ENCODE data around the gene FSTL5.

Gene FSTL5

GRCh38 chr4:161486461-161486860 lies 677.3 kb downstream of the FSTL5 start:
- Histone ChIP-seq H3K4me1 (ENCODE audit: control insufficient read depth, insufficient read depth, low read length) (no peaks in the 10 kb centered on the region), H3K9me3 (ENCODE audit: control insufficient read depth, insufficient read depth, low read length) (no peaks in the 10 kb centered on the region), H3K27me3 (ENCODE audit: control insufficient read depth, insufficient read depth, low read length) (no peaks in the 10 kb centered on the region), H3K36me3 (ENCODE audit: control insufficient read depth, insufficient read depth, low read length) (no peaks in the 10 kb centered on the region), H3K4me3 (ENCODE audit: low read length) (no peak overlapping the region), H3K27ac (ENCODE audit: low read length) (no peak overlapping the region)
- no peak for DNase-seq (ENCODE audit: low read depth, low spot score)
- no CpG with 5 or more reads among the region's 1 CpG for WGBS (ENCODE audit: insufficient coverage, insufficient read length)

- Histone ChIP-seq H3K36me3 (ENCODE audit: control insufficient read depth, insufficient read depth, low read length) (no peaks in the 10 kb centered on the region), H3K4me3 (ENCODE audit: low read length) (no peak overlapping the region), H3K27ac (ENCODE audit: low read length) (no peak overlapping the region), H3K9me3 (ENCODE audit: control insufficient read depth, insufficient read depth, low read length) (no peaks in the 10 kb centered on the region), H3K27me3 (ENCODE audit: control insufficient read depth, insufficient read depth, low read length) (no peaks in the 10 kb centered on the region), H3K4me1 (ENCODE audit: control insufficient read depth, insufficient read depth, low read length) (no peaks in the 10 kb centered on the region)
- no peak for DNase-seq (ENCODE audit: low read depth, low spot score)
- no CpG with 5 or more reads among the region's 4 CpGs for WGBS (ENCODE audit: insufficient coverage, insufficient read length)
Measured at GRCh38 chr4:161466316-161466715, 697.5 kb downstream of the FSTL5 start.

DNA sequence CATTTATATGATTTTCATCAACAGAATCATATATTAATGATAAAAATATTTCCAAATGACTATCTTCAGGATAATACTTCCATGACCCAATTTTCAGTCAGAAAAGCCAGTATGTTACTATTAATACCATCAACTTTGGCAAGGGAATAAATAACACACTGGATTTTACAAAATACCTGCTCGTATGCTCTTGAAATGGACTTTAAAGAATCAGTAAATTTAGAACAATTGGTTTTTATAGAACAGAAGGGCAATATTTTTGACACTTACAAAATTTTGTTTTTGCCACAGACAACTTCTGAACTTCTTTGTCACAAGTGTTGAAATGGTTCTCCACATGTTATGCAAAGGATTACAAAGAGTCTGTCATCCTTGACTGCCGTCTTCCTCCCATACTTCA lies 700.4 kb downstream of the FSTL5 start:
- Histone ChIP-seq H3K9me3 (ENCODE audit: control insufficient read depth, insufficient read depth, low read length) (no peaks in the 10 kb centered on the region), H3K4me1 (ENCODE audit: control insufficient read depth, insufficient read depth, low read length) (no peaks in the 10 kb centered on the region), H3K27me3 (ENCODE audit: control insufficient read depth, insufficient read depth, low read length) (no peaks in the 10 kb centered on the region), H3K36me3 (ENCODE audit: control insufficient read depth, insufficient read depth, low read length) (no peaks in the 10 kb centered on the region), H3K4me3 (ENCODE audit: low read length) (no peak overlapping the region), H3K27ac (ENCODE audit: low read length) (no peak overlapping the region)
- WGBS (ENCODE audit: insufficient coverage, insufficient read length) = no CpG with 5 or more reads among the region's 2 CpGs
- DNase-seq (ENCODE audit: low read depth, low spot score) = no peak

- no CpG with 5 or more reads among the region's 3 CpGs for WGBS (ENCODE audit: insufficient coverage, insufficient read length)
Measured at GRCh38 chr4:161457906-161458305, 705.9 kb downstream of the FSTL5 start.

DNA sequence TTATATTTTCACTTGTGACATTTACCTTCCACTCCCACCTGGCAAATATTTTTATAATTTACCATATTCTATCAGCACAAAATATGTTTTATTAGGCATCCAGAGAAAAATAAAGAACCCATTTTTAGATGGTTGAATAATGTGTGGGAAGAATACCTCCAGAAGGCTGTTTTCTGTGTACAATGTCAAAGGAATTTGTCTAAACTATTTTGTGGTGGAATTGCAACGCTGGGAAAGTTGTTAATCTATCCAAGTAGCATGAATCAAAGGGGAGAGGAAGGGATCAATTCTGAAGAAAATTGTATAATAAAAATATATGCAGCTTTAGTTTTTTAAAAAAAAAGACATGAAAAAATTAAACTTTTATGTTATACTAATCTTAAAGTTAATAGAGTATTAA lies 706.5 kb downstream of the FSTL5 start:
- no peaks in the 10 kb centered on the region for H3K36me3 ChIP-seq (ENCODE audit: control insufficient read depth, insufficient read depth, low read length)
- 0 out of 2 replicates have a peak, but pooled peaks cover 2% of the 10 kb centered on the region for H3K4me1 ChIP-seq (ENCODE audit: control insufficient read depth, insufficient read depth, low read length)
- WGBS (ENCODE audit: insufficient coverage, insufficient read length) = no CpG with 5 or more reads among the region's 1 CpG
- H3K4me3 ChIP-seq (ENCODE audit: low read length) = no peak overlapping the region
- no peaks in the 10 kb centered on the region for H3K9me3 ChIP-seq (ENCODE audit: control insufficient read depth, insufficient read depth, low read length)
- no peaks in the 10 kb centered on the region for H3K27me3 ChIP-seq (ENCODE audit: control insufficient read depth, insufficient read depth, low read length)
- H3K27ac ChIP-seq (ENCODE audit: low read length) = no peak overlapping the region
- no peak for DNase-seq (ENCODE audit: low read depth, low spot score)

More at GRCh38 chr4:161457906-161458305, 705.9 kb downstream of the FSTL5 start:
- H3K27ac ChIP-seq (ENCODE audit: low read length) = no peak overlapping the region
- H3K9me3 ChIP-seq (ENCODE audit: control insufficient read depth, insufficient read depth, low read length) = no peaks in the 10 kb centered on the region
- no peak overlapping the region for H3K4me3 ChIP-seq (ENCODE audit: low read length)
- H3K36me3 ChIP-seq (ENCODE audit: control insufficient read depth, insufficient read depth, low read length) = no peaks in the 10 kb centered on the region
- DNase-seq (ENCODE audit: low read depth, low spot score) = no peak
- no peaks in the 10 kb centered on the region for H3K27me3 ChIP-seq (ENCODE audit: control insufficient read depth, insufficient read depth, low read length)
- H3K4me1 ChIP-seq (ENCODE audit: control insufficient read depth, insufficient read depth, low read length) = 0 out of 2 replicates have a peak, but pooled peaks cover 2% of the 10 kb centered on the region

DNA sequence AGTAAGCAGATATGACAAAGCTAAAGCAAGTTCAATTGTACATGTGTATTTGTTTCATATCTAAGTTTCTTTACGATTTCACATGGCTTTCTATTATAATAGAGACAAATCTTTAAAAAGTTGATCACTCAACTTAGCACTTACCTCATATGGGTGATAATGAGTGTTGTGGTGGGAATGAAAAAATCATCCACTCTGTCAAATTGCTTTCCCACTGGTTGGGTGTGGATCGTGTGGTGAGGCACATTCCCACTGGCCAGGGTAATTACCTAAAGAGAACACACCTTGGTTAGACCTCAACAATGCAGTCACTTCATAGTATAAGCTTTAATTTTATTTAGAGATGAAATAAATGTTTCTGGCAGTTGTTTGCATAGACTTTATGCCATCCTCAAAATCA lies 708.9 kb downstream of the FSTL5 start:
- no peak for DNase-seq (ENCODE audit: low read depth, low spot score)
- Histone ChIP-seq H3K4me1 (ENCODE audit: control insufficient read depth, insufficient read depth, low read length) (0 out of 2 replicates have a peak, but pooled peaks cover 2% of the 10 kb centered on the region), H3K27ac (ENCODE audit: low read length) (no peak overlapping the region), H3K9me3 (ENCODE audit: control insufficient read depth, insufficient read depth, low read length) (no peaks in the 10 kb centered on the region), H3K27me3 (ENCODE audit: control insufficient read depth, insufficient read depth, low read length) (no peaks in the 10 kb centered on the region), H3K36me3 (ENCODE audit: control insufficient read depth, insufficient read depth, low read length) (no peaks in the 10 kb centered on the region), H3K4me3 (ENCODE audit: low read length) (no peak overlapping the region)
- no CpG with 5 or more reads among the region's 2 CpGs for WGBS (ENCODE audit: insufficient coverage, insufficient read length)

DNA sequence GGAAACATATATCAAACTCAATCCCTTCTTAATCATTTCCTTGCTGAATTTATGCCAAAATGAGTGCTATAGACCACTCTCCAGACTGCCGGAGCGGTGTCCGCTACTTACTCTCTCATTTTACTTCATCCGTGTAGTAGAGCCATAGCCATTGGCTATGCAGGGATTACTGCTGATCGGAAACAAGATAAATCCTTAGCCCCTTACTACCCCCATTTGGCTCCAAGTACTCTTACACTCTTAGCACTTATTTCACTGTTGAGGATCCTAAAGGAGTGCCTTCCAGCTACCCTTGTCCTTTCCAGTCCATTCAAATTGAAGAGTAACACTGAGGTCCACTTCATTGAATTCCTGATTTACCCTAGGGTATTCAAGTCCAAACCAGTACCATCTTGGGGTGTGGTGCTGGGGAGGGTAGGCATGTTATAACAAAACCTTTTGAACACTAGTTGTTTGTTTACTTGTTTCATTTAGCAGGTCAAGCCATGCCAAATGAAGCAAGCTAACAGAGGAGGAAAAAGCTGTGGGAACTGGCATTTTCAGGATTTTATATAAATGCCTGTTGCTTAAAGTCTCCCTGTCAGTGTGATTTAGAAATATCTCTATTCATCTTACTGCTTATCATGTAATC lies 715.1 kb downstream of the FSTL5 start:
- WGBS (ENCODE audit: insufficient coverage, insufficient read length) = no CpG with 5 or more reads among the region's 5 CpGs

GRCh38 chr4:161444626-161445025 lies 719.2 kb downstream of the FSTL5 start:
- no CpG with 5 or more reads among the region's 1 CpG for WGBS (ENCODE audit: insufficient coverage, insufficient read length)
- Histone ChIP-seq H3K4me3 (ENCODE audit: low read length) (no peak overlapping the region), H3K9me3 (ENCODE audit: control insufficient read depth, insufficient read depth, low read length) (no peaks in the 10 kb centered on the region), H3K27ac (ENCODE audit: low read length) (no peak overlapping the region), H3K36me3 (ENCODE audit: control insufficient read depth, insufficient read depth, low read length) (no peaks in the 10 kb centered on the region), H3K4me1 (ENCODE audit: control insufficient read depth, insufficient read depth, low read length) (no peaks in the 10 kb centered on the region), H3K27me3 (ENCODE audit: control insufficient read depth, insufficient read depth, low read length) (no peaks in the 10 kb centered on the region)
- DNase-seq (ENCODE audit: low read depth, low spot score) = no peak

More for the DNA sequence above, 715.1 kb downstream of the FSTL5 start:
- H3K27me3 ChIP-seq (ENCODE audit: control insufficient read depth, insufficient read depth, low read length) = no peaks in the 10 kb centered on the region
- no peaks in the 10 kb centered on the region for H3K36me3 ChIP-seq (ENCODE audit: control insufficient read depth, insufficient read depth, low read length)
- no peak for DNase-seq (ENCODE audit: low read depth, low spot score)
- H3K27ac ChIP-seq (ENCODE audit: low read length) = no peak overlapping the region
- H3K4me3 ChIP-seq (ENCODE audit: low read length) = no peak overlapping the region
- H3K9me3 ChIP-seq (ENCODE audit: control insufficient read depth, insufficient read depth, low read length) = no peaks in the 10 kb centered on the region
- no peaks in the 10 kb centered on the region for H3K4me1 ChIP-seq (ENCODE audit: control insufficient read depth, insufficient read depth, low read length)

DNA sequence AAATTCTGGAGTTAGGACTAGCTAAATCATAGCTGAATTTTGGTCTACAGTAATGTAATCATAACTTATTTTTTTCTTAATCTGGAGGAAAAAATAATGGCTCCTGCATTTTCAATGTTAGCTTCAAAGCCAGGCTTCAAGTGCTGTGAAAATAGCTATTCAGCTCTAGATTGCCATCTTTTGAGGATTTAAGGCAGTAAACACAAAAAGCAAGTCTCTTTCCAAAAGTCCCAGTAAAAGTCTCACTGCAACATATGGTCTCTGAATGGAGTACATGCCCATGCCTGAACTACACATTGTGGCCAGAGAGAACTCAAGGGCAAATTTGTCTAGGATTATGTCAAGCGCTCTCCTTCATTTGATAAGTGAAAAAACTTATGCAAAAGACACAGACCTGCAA lies 720.9 kb downstream of the FSTL5 start:
- Histone ChIP-seq H3K27me3 (ENCODE audit: control insufficient read depth, insufficient read depth, low read length) (no peaks in the 10 kb centered on the region), H3K27ac (ENCODE audit: low read length) (no peak overlapping the region), H3K4me3 (ENCODE audit: low read length) (no peak overlapping the region), H3K9me3 (ENCODE audit: control insufficient read depth, insufficient read depth, low read length) (no peaks in the 10 kb centered on the region), H3K36me3 (ENCODE audit: control insufficient read depth, insufficient read depth, low read length) (no peaks in the 10 kb centered on the region), H3K4me1 (ENCODE audit: control insufficient read depth, insufficient read depth, low read length) (no peaks in the 10 kb centered on the region)
- no peak for DNase-seq (ENCODE audit: low read depth, low spot score)
- WGBS (ENCODE audit: insufficient coverage, insufficient read length) = no CpG with 5 or more reads among the region's 1 CpG

DNA sequence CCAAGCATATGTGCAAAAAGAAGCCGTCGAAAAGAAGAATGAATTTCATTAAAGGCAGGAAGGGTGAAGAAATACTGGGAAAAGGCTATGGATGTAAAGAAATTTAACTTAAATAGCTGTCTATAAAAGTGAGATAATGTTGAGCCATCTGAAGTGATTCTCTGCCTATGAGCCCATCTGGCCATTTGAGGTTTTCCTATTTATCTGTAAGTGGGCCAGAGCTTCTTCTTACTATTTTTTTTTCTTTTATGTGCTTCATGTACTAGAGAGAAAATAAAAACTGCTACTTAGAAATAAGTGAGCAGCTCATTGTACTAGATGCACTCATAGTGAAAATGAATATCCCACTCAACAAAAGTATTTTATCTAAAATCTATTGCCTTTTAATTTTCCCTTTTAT lies 725.7 kb downstream of the FSTL5 start:
- Histone ChIP-seq H3K4me1 (ENCODE audit: control insufficient read depth, insufficient read depth, low read length) (no peaks in the 10 kb centered on the region), H3K27me3 (ENCODE audit: control insufficient read depth, insufficient read depth, low read length) (no peaks in the 10 kb centered on the region), H3K4me3 (ENCODE audit: low read length) (no peak overlapping the region), H3K27ac (ENCODE audit: low read length) (no peak overlapping the region), H3K9me3 (ENCODE audit: control insufficient read depth, insufficient read depth, low read length) (no peaks in the 10 kb centered on the region), H3K36me3 (ENCODE audit: control insufficient read depth, insufficient read depth, low read length) (no peaks in the 10 kb centered on the region)
- no peak for DNase-seq (ENCODE audit: low read depth, low spot score)
- WGBS (ENCODE audit: insufficient coverage, insufficient read length) = no CpG with 5 or more reads among the region's 2 CpGs
